PC-9 (cell line): Measurements from ENCODE around the gene HEPHL1. TPM values are rescaled to one million over a fixed set of nuclear protein-coding genes. Genes with fewer than 3 reads are reported as not detected.

ENCODE experiments used
- BruUV-seq: library from RNA; stranded (reverse); fragments of 400-500 nt; replicated peaks from 2 replicates; lab custom pipeline; 2021; lab: Mats Ljungman, UMichigan
- CTCF ChIA-PET: fragments of 300-600 bp; sonication (Branson Sonifier 250); formaldehyde crosslinking; loops from one replicate; lab custom pipeline; 2022; ENCODE audit warnings: antibody characterized with exemption; lab: Charles Lee
- POLR2A ChIA-PET: fragments of 300-600 bp; sonication (Branson Sonifier 250); formaldehyde crosslinking; loops from one replicate; lab custom pipeline; 2022; ENCODE audit warnings: antibody characterized with exemption; ENCODE audit not compliant: unreplicated experiment; lab: Charles Lee
- DNase-seq, 2 experiments: peaks; one replicate each; pipeline versions ENCODE4 v3.0.0 to v3.0.0-alpha.2; 2015 to 2022; ENCODE audit warnings: mixed read lengths in 1 of 2
- H2AFZ ChIP-seq: fragments of 200-600 bp; sonication (generic); 2 replicates; pipeline ENCODE4 v1.8.1; 2017; ENCODE audit warnings: antibody characterized with exemption
- H3F3A ChIP-seq: fragments of 200-600 bp; sonication (generic); 2 replicates; pipeline ENCODE4 v1.8.1; 2017; ENCODE audit warnings: antibody characterized with exemption, mild to moderate bottlenecking, low read depth; ENCODE audit not compliant: insufficient read depth
- H3K27ac ChIP-seq: fragments of 200-600 bp; sonication (generic); 2 replicates; pipeline ENCODE4 v1.6.1; 2016; ENCODE audit warnings: mixed run types
- H3K27me3 ChIP-seq: fragments of 200-600 bp; sonication (generic); 2 replicates; pipeline ENCODE4 v1.6.1; 2016; ENCODE audit warnings: low read depth, mixed run types; ENCODE audit not compliant: insufficient read depth
- H3K36me3 ChIP-seq: fragments of 200-600 bp; sonication (generic); 2 replicates; pipeline ENCODE4 v1.6.1; 2016; ENCODE audit warnings: low read depth, mixed run types
- H3K4me1 ChIP-seq: fragments of 200-600 bp; sonication (generic); replicated peaks from 2 replicates; pipeline ENCODE4 v1.6.1; 2016; ENCODE audit warnings: mixed run types; ENCODE audit not compliant: insufficient read depth
- H3K4me2 ChIP-seq: fragments of 200-600 bp; sonication (generic); 2 replicates; pipeline ENCODE4 v1.6.1; 2017; ENCODE audit warnings: mixed run types
- H3K4me3 ChIP-seq: fragments of 200-600 bp; sonication (generic); 2 replicates; pipeline ENCODE4 v1.6.1; 2016; ENCODE audit warnings: mixed run types
- H3K79me2 ChIP-seq: fragments of 200-600 bp; sonication (generic); 2 replicates; pipeline ENCODE4 v1.6.1; 2017; ENCODE audit warnings: low read depth, mixed run types
- H3K9me2 ChIP-seq: fragments of 200-600 bp; sonication (generic); 2 replicates; pipeline ENCODE4 v1.8.1; 2017; ENCODE audit warnings: mild to moderate bottlenecking; ENCODE audit not compliant: insufficient read depth
- H3K9me3 ChIP-seq: fragments of 200-600 bp; sonication (generic); 2 replicates; pipeline ENCODE4 v1.8.1; 2016; ENCODE audit warnings: low read depth; ENCODE audit not compliant: insufficient read depth
- H4K20me1 ChIP-seq: fragments of 200-600 bp; sonication (generic); 2 replicates; pipeline ENCODE4 v1.8.1; 2017; ENCODE audit not compliant: insufficient read depth
- EZH2 ChIP-seq: fragments of 200-600 bp; sonication (generic); IDR thresholded peaks from 2 replicates; pipeline ENCODE4 v1.8.0; 2017; ENCODE audit warnings: antibody characterized with exemption, low read depth
- intact Hi-C: fragments of 100-400 bp; cut with micrococcal nuclease; formaldehyde crosslinking; loops from one replicate; pipeline ENCODE4 v1.10.0; 2022; ENCODE audit not compliant: unreplicated experiment
- total RNA-seq: library from RNA; stranded (reverse); gene quantifications from 2 replicates; pipeline ENCODE4 v1.2.3, GENCODE V29; 2021
- TF ChIP-seq, protein P1 (sequence below): fragments of 200-600 bp; sonication (generic); conservative IDR thresholded peaks from 2 replicates; pipeline ENCODE4 v1.6.1; 2017; ENCODE audit warnings: mixed run types, antibody characterized with exemption, mild to moderate bottlenecking, moderate library complexity

Gene HEPHL1
- total RNA-seq, 1 experiment from 2014 or later: not detected

DNA sequence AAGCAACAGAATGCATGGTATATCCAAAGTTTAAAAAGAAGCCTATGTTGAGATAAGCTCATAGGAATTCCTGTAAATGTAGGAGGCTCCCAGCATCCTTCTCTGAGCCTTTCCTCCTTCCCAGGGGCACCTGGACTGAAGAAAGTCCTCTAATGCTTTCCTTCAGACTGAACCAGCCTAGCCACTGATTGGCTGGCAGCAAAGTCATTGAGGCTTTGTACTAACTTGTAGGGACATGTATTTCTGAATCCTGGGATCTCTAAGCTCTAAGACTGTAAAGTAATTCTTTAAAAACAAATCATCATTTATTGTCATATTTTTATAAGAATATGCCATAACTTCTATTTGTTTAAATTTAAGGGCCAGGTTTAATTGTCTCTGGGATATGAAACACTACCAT, 83.6 kb downstream of the HEPHL1 start:
- POLR2A ChIA-PET: no interaction called here
- no TSS peak for BruUV-seq
- H3K9me3 ChIP-seq: 0 out of 2 replicates have a peak, but pooled peaks cover 3% of the 10 kb centered on the region
- CTCF ChIA-PET: no interaction called here
- TF ChIP-seq, protein P1, sequence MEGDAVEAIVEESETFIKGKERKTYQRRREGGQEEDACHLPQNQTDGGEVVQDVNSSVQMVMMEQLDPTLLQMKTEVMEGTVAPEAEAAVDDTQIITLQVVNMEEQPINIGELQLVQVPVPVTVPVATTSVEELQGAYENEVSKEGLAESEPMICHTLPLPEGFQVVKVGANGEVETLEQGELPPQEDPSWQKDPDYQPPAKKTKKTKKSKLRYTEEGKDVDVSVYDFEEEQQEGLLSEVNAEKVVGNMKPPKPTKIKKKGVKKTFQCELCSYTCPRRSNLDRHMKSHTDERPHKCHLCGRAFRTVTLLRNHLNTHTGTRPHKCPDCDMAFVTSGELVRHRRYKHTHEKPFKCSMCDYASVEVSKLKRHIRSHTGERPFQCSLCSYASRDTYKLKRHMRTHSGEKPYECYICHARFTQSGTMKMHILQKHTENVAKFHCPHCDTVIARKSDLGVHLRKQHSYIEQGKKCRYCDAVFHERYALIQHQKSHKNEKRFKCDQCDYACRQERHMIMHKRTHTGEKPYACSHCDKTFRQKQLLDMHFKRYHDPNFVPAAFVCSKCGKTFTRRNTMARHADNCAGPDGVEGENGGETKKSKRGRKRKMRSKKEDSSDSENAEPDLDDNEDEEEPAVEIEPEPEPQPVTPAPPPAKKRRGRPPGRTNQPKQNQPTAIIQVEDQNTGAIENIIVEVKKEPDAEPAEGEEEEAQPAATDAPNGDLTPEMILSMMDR: no peak
- no peak for TF ChIP-seq EZH2
- intact Hi-C loops: no loop called here
- no peak overlapping the region for H3K27ac ChIP-seq
- H3K79me2 ChIP-seq: no peaks in the 10 kb centered on the region
- H3K4me2 ChIP-seq: no peak overlapping the region
- H3K27me3 ChIP-seq: no peaks in the 10 kb centered on the region
- H3F3A ChIP-seq: no peaks in the 10 kb centered on the region
- H4K20me1 ChIP-seq: no peaks in the 10 kb centered on the region
- no peak for DNase-seq
- no peaks in the 10 kb centered on the region for H3K4me1 ChIP-seq
- H3K4me3 ChIP-seq: no peak overlapping the region
- 0 out of 2 replicates have a peak, but pooled peaks cover 4% of the 10 kb centered on the region for H3K9me2 ChIP-seq
- H3K36me3 ChIP-seq: no peaks in the 10 kb centered on the region
- H2AFZ ChIP-seq: no peak overlapping the region

DNA sequence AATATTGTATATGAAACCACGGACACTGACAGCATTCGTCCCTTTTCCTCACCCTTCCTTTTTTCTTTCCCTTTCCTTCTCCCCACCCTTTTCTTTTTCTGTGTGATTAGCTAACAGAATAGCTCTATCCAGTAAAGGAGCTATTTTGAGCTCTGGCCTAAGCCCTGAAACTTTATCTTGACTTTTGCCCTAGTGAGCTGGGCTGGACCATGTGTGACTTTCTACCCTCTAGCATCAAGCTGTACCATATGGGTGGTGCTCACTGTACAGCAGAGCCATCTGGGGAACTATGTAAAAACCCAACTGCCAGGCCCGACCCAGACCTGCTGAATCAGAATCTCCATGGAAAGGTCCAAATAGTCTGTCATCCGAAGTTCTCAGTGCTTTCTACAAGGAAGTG, 85.6 kb downstream of the HEPHL1 start:
- H3K4me2 ChIP-seq: no peak overlapping the region
- no peak overlapping the region for H2AFZ ChIP-seq
- POLR2A ChIA-PET: no interaction called here
- no peaks in the 10 kb centered on the region for H3K9me2 ChIP-seq
- no TSS peak for BruUV-seq
- no peak overlapping the region for H3K27ac ChIP-seq
- no peaks in the 10 kb centered on the region for H3K79me2 ChIP-seq
- no peaks in the 10 kb centered on the region for H4K20me1 ChIP-seq
- no peaks in the 10 kb centered on the region for H3K27me3 ChIP-seq
- no peak for DNase-seq
- H3K4me1 ChIP-seq: no peaks in the 10 kb centered on the region
- no peak overlapping the region for H3K4me3 ChIP-seq
- H3K36me3 ChIP-seq: no peaks in the 10 kb centered on the region
- intact Hi-C loops: no loop called here
- TF ChIP-seq, protein P1: no peak
- no peak for TF ChIP-seq EZH2
- no peaks in the 10 kb centered on the region for H3K9me3 ChIP-seq
- CTCF ChIA-PET: no interaction called here
- no peaks in the 10 kb centered on the region for H3F3A ChIP-seq

DNA sequence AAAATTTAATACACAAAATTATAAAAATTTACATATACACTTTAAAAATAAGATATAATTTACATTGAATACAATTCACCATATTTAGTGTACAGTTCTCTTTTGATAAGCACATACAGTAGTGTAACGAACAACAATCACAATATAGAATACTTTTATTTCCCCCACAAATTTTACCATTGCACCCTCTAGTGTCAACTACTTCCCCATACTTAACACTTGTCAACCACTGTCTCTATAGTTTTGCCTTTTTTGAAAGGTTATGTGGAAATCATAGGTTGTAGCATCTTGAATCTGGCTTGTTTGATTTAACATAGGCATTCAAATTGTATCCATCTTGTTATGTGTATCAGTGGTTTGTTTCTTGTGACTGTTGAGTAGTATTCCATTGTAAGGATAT, 86.2 kb downstream of the HEPHL1 start:
- ChIA-PET POLR2A (no interaction called here), CTCF (no interaction called here)
- H3K4me2 ChIP-seq: no peak overlapping the region
- no peaks in the 10 kb centered on the region for H3K9me3 ChIP-seq
- intact Hi-C loops: no loop called here
- BruUV-seq: no TSS peak
- H2AFZ ChIP-seq: no peak overlapping the region
- no peak overlapping the region for H3K27ac ChIP-seq
- no peaks in the 10 kb centered on the region for H3K4me1 ChIP-seq
- no peaks in the 10 kb centered on the region for H3K79me2 ChIP-seq
- no peaks in the 10 kb centered on the region for H3K9me2 ChIP-seq
- H3K27me3 ChIP-seq: no peaks in the 10 kb centered on the region
- TF ChIP-seq EZH2: no peak
- TF ChIP-seq, protein P1: peak; percentile 41; the same call in 1 of the 2 replicates
- no peaks in the 10 kb centered on the region for H4K20me1 ChIP-seq
- no peaks in the 10 kb centered on the region for H3K36me3 ChIP-seq
- no peak overlapping the region for H3K4me3 ChIP-seq
- no peak for DNase-seq
- no peaks in the 10 kb centered on the region for H3F3A ChIP-seq
